Ascending aorta (tissue), 2 donors: ENCODE data around the gene COL18A1. TPM values are rescaled to one million over a fixed set of nuclear protein-coding genes. Genes with fewer than 3 reads are reported as not detected.

Source experiments
- DNase-seq, 2 donors: peaks; one replicate each; pipeline ENCODE4 v3.0.0-alpha.2; 2019; ENCODE audit warnings: low spot score in 2 of 2
- H3K27ac ChIP-seq, 2 donors: fragments of 200-600 bp; sonication (generic); one replicate each; pipeline ENCODE4 v1.5.1; 2016 to 2017; ENCODE audit warnings: mild to moderate bottlenecking in 1 of 2
- H3K27me3 ChIP-seq: fragments of 200-600 bp; sonication (generic); one replicate; pipeline ENCODE4 v1.5.1; 2017
- H3K36me3 ChIP-seq, 2 donors: fragments of 200-600 bp; sonication (generic); one replicate each; pipeline ENCODE4 v1.5.1; 2016
- H3K4me1 ChIP-seq, 2 donors: fragments of 200-600 bp; sonication (generic); one replicate each; pipeline ENCODE4 v1.5.1; 2016 to 2017; ENCODE audit warnings: mild to moderate bottlenecking in 1 of 2
- H3K4me3 ChIP-seq, 2 donors: fragments of 200-600 bp; sonication (generic); one replicate each; pipeline ENCODE4 v1.5.1; 2016 to 2017; ENCODE audit warnings: mild to moderate bottlenecking in 1 of 2
- H3K9me3 ChIP-seq, 2 donors: fragments of 200-600 bp; sonication (generic); one replicate each; pipeline ENCODE4 v1.5.1; 2016
- CTCF ChIP-seq, 3 experiments: fragments of 200-600 bp in 2 of 3; fragments of 450-650 bp in 1 of 3; sonication (generic) in 2 of 3; IDR thresholded peaks; one replicate each; pipeline ENCODE4 v1.5.1; 2016 to 2019; ENCODE audit warnings: antibody characterized with exemption in 3 of 3, mild to moderate bottlenecking in 1 of 3, moderate library complexity in 1 of 3
- intact Hi-C: fragments of 100-400 bp; cut with DNase I; formaldehyde crosslinking; loops from one replicate; pipeline ENCODE4 v1.15.1; 2023
- total RNA-seq: library from RNA; depleted of rRNA; stranded (reverse); fragments of >200 nt; gene quantifications from one replicate; pipeline ENCODE4 v1.1.0, GENCODE V29; 2016

COL18A1 gene
- total RNA-seq, 1 donor from 2014 or later: 699 TPM

DNA sequence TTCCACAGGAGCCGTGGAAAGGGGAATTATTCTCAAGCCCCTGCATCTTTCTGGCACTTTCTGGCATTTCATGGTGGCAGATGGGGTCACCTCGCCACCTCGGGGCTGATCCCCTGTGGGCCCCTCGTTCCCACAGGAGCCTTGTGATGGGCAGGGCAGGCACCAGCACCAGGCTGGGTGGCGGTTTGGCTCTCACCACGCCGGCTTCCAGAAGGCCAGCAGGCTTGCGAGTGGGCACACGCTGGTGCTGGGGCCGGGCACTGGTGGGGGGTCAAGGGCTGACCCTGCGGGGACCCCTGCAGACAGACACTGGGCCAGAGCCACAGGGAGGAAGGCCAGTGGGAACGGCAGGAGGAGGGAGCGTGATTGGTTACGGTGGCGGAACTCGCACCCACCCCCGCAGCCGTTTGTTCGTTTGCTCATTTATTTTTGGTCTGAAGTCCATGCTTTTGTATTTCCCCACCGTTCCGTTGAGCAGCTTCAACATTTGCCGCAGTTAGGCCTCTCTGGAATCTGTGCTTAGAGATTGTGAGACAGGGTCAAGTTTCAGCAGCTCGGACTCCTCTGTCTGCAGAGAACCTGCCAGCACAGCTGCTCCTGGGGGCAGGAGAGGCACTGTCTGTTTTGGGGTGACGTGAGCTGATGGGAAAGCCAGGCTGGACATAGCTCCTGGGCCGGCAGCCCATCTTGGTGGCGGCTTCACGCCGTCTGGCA is 5.3 kb downstream of the COL18A1 start:
- Histone ChIP-seq H3K9me3 (no peaks in the 10 kb centered on the region), H3K4me3 (peak overlapping the region; percentile 19 to 29), H3K36me3 (no peaks in the 10 kb centered on the region), H3K4me1 (peaks cover 10 to 36% of the 10 kb centered on the region in 2 donors), H3K27me3 (no peaks in the 10 kb centered on the region), H3K27ac (peak overlapping the region; percentile 66 to 74)
- intact Hi-C loops: no loop called here
- DNase-seq: peak in 1 of 2 donors; percentile 62
- no peak for TF ChIP-seq CTCF (IDR thresholded peaks at IDR 0.05)

GRCh38 chr21:45410865-45411809 is 6.2 kb downstream of the COL18A1 start:
- Histone ChIP-seq H3K36me3 (no peaks in the 10 kb centered on the region), H3K9me3 (no peaks in the 10 kb centered on the region), H3K27me3 (no peaks in the 10 kb centered on the region), H3K4me3 (peak overlapping the region in 1 of 2 donors; percentile 29), H3K4me1 (peaks cover 10 to 36% of the 10 kb centered on the region in 2 donors), H3K27ac (peak overlapping the region; percentile 66 to 74)
- intact Hi-C loops: no loop called here
- peak in 1 of 2 donors; percentile 59 for DNase-seq
- no peak for TF ChIP-seq CTCF (IDR thresholded peaks at IDR 0.05)

DNA sequence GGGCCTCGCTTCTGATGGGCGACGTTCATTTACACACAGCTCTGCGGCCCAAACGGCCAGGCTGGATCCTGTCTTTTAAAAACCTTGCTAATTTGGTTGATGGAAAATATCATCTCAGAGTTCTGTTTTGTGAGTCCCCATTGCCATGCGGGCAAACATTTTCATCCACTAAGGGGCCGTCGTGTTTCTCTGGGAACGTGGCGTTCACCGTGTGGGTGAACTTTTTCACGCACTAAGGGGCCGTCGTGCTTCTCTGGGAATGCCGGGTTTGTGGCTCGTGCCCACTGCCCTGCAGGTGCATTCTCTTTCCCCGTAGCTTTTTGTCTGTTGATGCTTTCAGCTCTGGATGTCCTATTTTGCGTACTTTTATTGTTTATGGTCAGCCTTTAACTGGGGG is 6.8 kb downstream of the COL18A1 start:
- DNase-seq: no peak
- intact Hi-C loops: no loop called here
- TF ChIP-seq CTCF (IDR thresholded peaks at IDR 0.05): no peak
- Histone ChIP-seq H3K27me3 (no peaks in the 10 kb centered on the region), H3K36me3 (no peaks in the 10 kb centered on the region), H3K4me1 (peaks cover 5 to 33% of the 10 kb centered on the region in 2 donors), H3K9me3 (no peaks in the 10 kb centered on the region), H3K27ac (peak overlapping the region in 1 of 2 donors; percentile 74), H3K4me3 (no peak overlapping the region)

DNA sequence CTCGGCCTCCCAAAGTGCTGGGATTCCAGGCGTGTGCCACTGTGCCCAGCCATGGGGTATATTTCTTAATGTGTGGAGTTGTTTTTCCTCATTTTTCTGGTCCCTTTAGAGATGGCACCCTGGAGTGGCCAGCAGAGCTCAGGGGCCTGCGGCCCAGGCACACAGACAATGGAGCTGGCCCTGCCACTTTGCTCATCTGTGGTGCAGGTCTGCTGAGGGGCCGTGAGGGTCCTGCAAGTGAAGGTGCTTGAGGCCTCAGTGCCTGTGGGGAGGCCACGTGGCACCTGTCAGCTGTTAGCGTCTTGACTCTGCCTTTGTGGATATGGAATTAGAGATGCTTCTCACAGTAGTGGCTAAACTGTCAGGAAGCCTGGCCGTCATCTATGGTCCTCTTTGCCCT is 7.5 kb downstream of the COL18A1 start:
- H3K27me3 ChIP-seq: no peaks in the 10 kb centered on the region
- peaks cover 4 to 31% of the 10 kb centered on the region in 2 donors for H3K4me1 ChIP-seq
- H3K27ac ChIP-seq: peak overlapping the region; percentile 49 to 50
- H3K36me3 ChIP-seq: no peaks in the 10 kb centered on the region
- H3K9me3 ChIP-seq: no peaks in the 10 kb centered on the region
- TF ChIP-seq CTCF (IDR thresholded peaks at IDR 0.05): no peak
- H3K4me3 ChIP-seq: no peak overlapping the region
- intact Hi-C loops: no loop called here
- no peak for DNase-seq

- Histone ChIP-seq H3K9me3 (no peaks in the 10 kb centered on the region), H3K36me3 (no peaks in the 10 kb centered on the region), H3K4me1 (peaks cover 5 to 30% of the 10 kb centered on the region in 2 donors), H3K4me3 (no peak overlapping the region), H3K27me3 (no peaks in the 10 kb centered on the region), H3K27ac (peak overlapping the region; percentile 49 to 50)
- intact Hi-C loops: no loop called here
- TF ChIP-seq CTCF (IDR thresholded peaks at IDR 0.05): no peak
- DNase-seq: peak in 1 of 2 donors; percentile 61
Observed at GRCh38 chr21:45412909-45413611, 8.1 kb downstream of the COL18A1 start.
